Endodermal cell (in vitro differentiated cells): ENCODE results near the gene SNAPC2. TPM values are rescaled to one million over a fixed set of nuclear protein-coding genes. Genes with fewer than 3 reads are reported as not detected.

Experiments
- DNase-seq: peaks from one replicate; pipeline ENCODE4 v3.0.0-alpha.2; 2017
- H3K27ac ChIP-seq: 2 replicates; pipeline ENCODE4 v1.5.1; 2013; ENCODE audit warnings: mild to moderate bottlenecking, low read depth, low read length, moderate library complexity
- H3K27me3 ChIP-seq: 2 replicates; pipeline ENCODE4 v1.6.1; 2013; ENCODE audit warnings: mild to moderate bottlenecking, low read length, moderate library complexity; ENCODE audit not compliant: insufficient read depth, control insufficient read depth, poor library complexity, severe bottlenecking
- H3K36me3 ChIP-seq: 2 replicates; pipeline ENCODE4 v1.7.0; 2013; ENCODE audit warnings: mild to moderate bottlenecking, low read length, moderate library complexity; ENCODE audit not compliant: control insufficient read depth, insufficient read depth
- H3K4me1 ChIP-seq: one replicate; pipeline ENCODE4 v1.7.0; 2013; ENCODE audit warnings: low read length; ENCODE audit not compliant: control insufficient read depth, insufficient read depth
- H3K4me3 ChIP-seq: 2 replicates; pipeline ENCODE4 v1.5.1; 2013; ENCODE audit warnings: mild to moderate bottlenecking, low read length, moderate library complexity
- H3K9ac ChIP-seq: 2 replicates; pipeline ENCODE4 v1.6.1; 2013; ENCODE audit warnings: mild to moderate bottlenecking, low read length, moderate library complexity; ENCODE audit not compliant: poor library complexity, severe bottlenecking; ENCODE audit errors: extremely low read depth
- H3K9me3 ChIP-seq: 2 replicates; pipeline ENCODE4 v1.6.1; 2013; ENCODE audit warnings: mild to moderate bottlenecking, low read length, moderate library complexity; ENCODE audit not compliant: control insufficient read depth
- H3K27ac Mint-ChIP-seq: 2 replicates; pipeline ENCODE4 v1.8.0; 2020; ENCODE audit warnings: mixed read lengths
- H3K27me3 Mint-ChIP-seq: 2 replicates; pipeline ENCODE4 v1.8.0; 2021; ENCODE audit warnings: mild to moderate bottlenecking, mixed read lengths; ENCODE audit not compliant: insufficient read depth
- H3K36me3 Mint-ChIP-seq: 2 replicates; pipeline ENCODE4 v1.8.0; 2020; ENCODE audit warnings: low read depth, mixed read lengths
- H3K4me1 Mint-ChIP-seq: 2 replicates; pipeline ENCODE4 v1.8.0; 2020; ENCODE audit warnings: mixed read lengths
- H3K4me3 Mint-ChIP-seq: 2 replicates; pipeline ENCODE4 v1.8.0; 2020; ENCODE audit warnings: mild to moderate bottlenecking, moderate library complexity, mixed read lengths
- H3K9me3 Mint-ChIP-seq: 2 replicates; pipeline ENCODE4 v1.8.0; 2020; ENCODE audit warnings: mild to moderate bottlenecking, mixed read lengths
- CTCF ChIP-seq: fragments of 200-600 bp; sonication (generic); conservative IDR thresholded peaks from 2 replicates; pipeline ENCODE4 v1.5.0; 2021; ENCODE audit warnings: antibody characterized with exemption, mild to moderate bottlenecking
- WGBS, 2 experiments: methylation state at CpG; one replicate each; pipeline versions ENCODE4 v1.1.5 to v1.1.7; 2013; ENCODE audit warnings: missing lambda C conversion rate in 2 of 2, mixed read lengths in 1 of 2; ENCODE audit not compliant: insufficient coverage in 1 of 2, insufficient read length in 1 of 2; 5-methylcytosine and 5-hydroxymethylcytosine counted together
- total RNA-seq, 2 donors: library from RNA; stranded (reverse); fragmentation: NEBNext Ultra II Directional in 1 of 2; extraction: Animal tissue kit (Norgen Biotek cat#: 25700) in 1 of 2; gene quantifications; 2 replicates in 1 of 2; 3 replicates in 1 of 2; pipeline ENCODE4 v1.2.1, GENCODE V29; 2021

SNAPC2 gene
- total RNA-seq, 2 donors from 2014 or later: 11.9 to 14.2 TPM

DNA sequence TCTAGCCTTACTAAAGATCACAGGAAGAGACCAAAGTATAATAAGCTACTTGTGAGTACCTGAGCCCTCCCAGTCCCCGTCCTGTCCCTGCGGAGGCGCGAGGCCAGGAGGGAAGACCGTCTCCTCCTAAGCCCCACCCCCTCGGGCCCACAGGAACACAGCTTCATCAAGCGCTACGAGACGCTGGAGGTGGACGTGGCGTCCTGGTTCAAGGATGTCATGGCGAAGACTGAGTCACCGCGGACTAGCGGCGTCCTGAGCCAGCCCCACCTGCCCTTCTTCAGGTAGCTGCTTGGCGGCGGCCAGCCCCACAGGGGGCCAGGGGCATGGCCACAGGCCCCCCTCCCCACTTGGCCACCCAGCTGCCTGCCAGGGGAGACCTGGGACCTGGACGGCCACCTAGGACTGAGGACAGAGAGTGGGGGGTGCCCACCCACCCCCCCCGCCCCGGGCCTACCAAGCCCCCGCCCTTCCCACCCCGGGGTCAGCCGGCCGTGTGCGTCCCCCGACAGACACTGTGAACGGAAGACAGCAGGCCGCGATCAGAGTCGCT is 7.9 kb upstream of the SNAPC2 start:
- no peak for DNase-seq
- Mint-ChIP-seq H3K4me1 (no peaks in the 10 kb centered on the region), H3K27ac (no peak overlapping the region), H3K9me3 (no peaks in the 10 kb centered on the region), H3K4me3 (no peak overlapping the region), H3K27me3 (peaks cover 30% of the 10 kb centered on the region), H3K36me3 (peaks cover 17% of the 10 kb centered on the region)
- no peak for TF ChIP-seq CTCF
- no peak overlapping the region for H3K9ac ChIP-seq
- H3K27me3 ChIP-seq: peaks cover 26% of the 10 kb centered on the region
- H3K27ac ChIP-seq: no peak overlapping the region
- H3K4me3 ChIP-seq: no peak overlapping the region
- peaks cover 19% of the 10 kb centered on the region for H3K36me3 ChIP-seq
- H3K4me1 ChIP-seq: no peaks in the 10 kb centered on the region
- WGBS, 2 experiments: 94 to 96% methylated on average over 23 to 31 of the region's 31 CpGs
- no peaks in the 10 kb centered on the region for H3K9me3 ChIP-seq

GRCh38 chr19:7912697-7913564 is 7.2 kb upstream of the SNAPC2 start:
- H3K27me3 ChIP-seq: peaks cover 31% of the 10 kb centered on the region
- Mint-ChIP-seq H3K9me3 (no peaks in the 10 kb centered on the region), H3K4me3 (no peak overlapping the region), H3K36me3 (peaks cover 17% of the 10 kb centered on the region), H3K27ac (no peak overlapping the region), H3K4me1 (peaks cover under 1% of the 10 kb centered on the region), H3K27me3 (peaks cover 35% of the 10 kb centered on the region)
- peaks cover 15% of the 10 kb centered on the region for H3K36me3 ChIP-seq
- H3K9ac ChIP-seq: no peak overlapping the region
- H3K4me1 ChIP-seq: no peaks in the 10 kb centered on the region
- H3K9me3 ChIP-seq: no peaks in the 10 kb centered on the region
- TF ChIP-seq CTCF: no peak
- no peak overlapping the region for H3K4me3 ChIP-seq
- 95 to 96% methylated on average over 8 to 36 of the region's 39 CpGs for WGBS, 2 experiments
- no peak overlapping the region for H3K27ac ChIP-seq
- no peak for DNase-seq

DNA sequence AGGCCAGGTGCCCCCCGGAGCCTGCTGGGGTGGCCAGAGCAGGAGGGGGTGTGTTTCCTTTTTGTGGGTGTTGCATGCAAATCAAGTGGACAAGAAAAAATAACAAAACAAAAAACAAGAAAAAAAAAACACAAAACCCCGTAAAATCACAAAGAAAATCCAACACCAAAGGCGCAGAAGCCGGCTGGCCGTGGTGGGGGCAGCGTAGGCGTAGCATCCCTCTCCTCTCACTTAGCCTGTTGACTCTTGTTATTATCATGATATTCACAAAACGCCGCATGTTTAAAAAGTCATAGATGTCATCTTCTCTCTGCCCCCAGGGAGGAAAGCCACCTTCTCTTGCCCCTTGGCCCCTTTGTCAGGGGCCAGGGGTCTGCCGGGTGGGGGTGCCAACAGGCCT is 6.5 kb upstream of the SNAPC2 start:
- no peak overlapping the region for H3K4me3 Mint-ChIP-seq
- H3K9me3 Mint-ChIP-seq: no peaks in the 10 kb centered on the region
- no peak overlapping the region for H3K27ac Mint-ChIP-seq
- Histone ChIP-seq H3K4me1 (no peaks in the 10 kb centered on the region), H3K36me3 (peaks cover 15% of the 10 kb centered on the region), H3K9ac (no peak overlapping the region), H3K4me3 (no peak overlapping the region), H3K27ac (no peak overlapping the region), H3K9me3 (no peaks in the 10 kb centered on the region), H3K27me3 (peaks cover 39% of the 10 kb centered on the region)
- H3K27me3 Mint-ChIP-seq: peaks cover 42% of the 10 kb centered on the region
- H3K4me1 Mint-ChIP-seq: peaks cover 2% of the 10 kb centered on the region
- no peak for TF ChIP-seq CTCF
- DNase-seq: no peak
- H3K36me3 Mint-ChIP-seq: peaks cover 17% of the 10 kb centered on the region
- 85 to 94% methylated on average over 7 to 10 of the region's 10 CpGs for WGBS, 2 experiments
